KMS-11 (cell line): Measurements from ENCODE around the gene VGLL1.

Experiments
- H2AFZ ChIP-seq: fragments of 200-600 bp; sonication (generic); 2 replicates; pipeline ENCODE4 v1.6.1; 2016; ENCODE audit warnings: antibody characterized with exemption, mixed run types, low read depth
- H3K27ac ChIP-seq: fragments of 200-600 bp; sonication (generic); 2 replicates; pipeline ENCODE4 v1.6.1; 2016; ENCODE audit warnings: mild to moderate bottlenecking, mixed run types
- H3K27me3 ChIP-seq: fragments of 200-600 bp; sonication (generic); 2 replicates; pipeline ENCODE4 v1.6.1; 2017; ENCODE audit warnings: mild to moderate bottlenecking, low read depth, mixed run types, moderate library complexity; ENCODE audit not compliant: insufficient read depth
- H3K36me3 ChIP-seq: fragments of 200-600 bp; sonication (generic); 2 replicates; pipeline ENCODE4 v1.6.1; 2017; ENCODE audit warnings: mild to moderate bottlenecking, mixed run types; ENCODE audit not compliant: insufficient read depth
- H3K4me1 ChIP-seq: fragments of 200-600 bp; sonication (generic); 2 replicates; pipeline ENCODE4 v1.6.1; 2016; ENCODE audit warnings: mild to moderate bottlenecking, low read depth, mixed run types; ENCODE audit not compliant: poor library complexity, severe bottlenecking
- H3K4me2 ChIP-seq: fragments of 200-600 bp; sonication (generic); 2 replicates; pipeline ENCODE4 v1.7.0; 2016; ENCODE audit warnings: mild to moderate bottlenecking, mixed run types
- H3K4me3 ChIP-seq: fragments of 200-600 bp; sonication (generic); IDR thresholded peaks from 2 replicates; pipeline ENCODE4 v1.6.1; 2017; ENCODE audit warnings: low read depth, low read length, mixed read lengths; ENCODE audit not compliant: insufficient read depth
- H3K79me2 ChIP-seq: fragments of 200-600 bp; sonication (generic); 2 replicates; pipeline ENCODE4 v1.6.1; 2016; ENCODE audit warnings: low read depth, mixed run types; ENCODE audit not compliant: insufficient read depth
- H3K9ac ChIP-seq: fragments of 200-600 bp; sonication (generic); 2 replicates; pipeline ENCODE4 v1.6.1; 2016; ENCODE audit warnings: mild to moderate bottlenecking, mixed run types
- H4K20me1 ChIP-seq: fragments of 200-600 bp; sonication (generic); 2 replicates; pipeline ENCODE4 v1.6.1; 2016; ENCODE audit warnings: mild to moderate bottlenecking, mixed run types; ENCODE audit not compliant: insufficient read depth
- CTCF ChIP-seq: fragments of 200-600 bp; sonication (generic); conservative IDR thresholded peaks from 2 replicates; pipeline ENCODE4 v1.6.1; 2017; ENCODE audit warnings: low read depth, mild to moderate bottlenecking, antibody characterized with exemption, low read length, moderate library complexity, mixed read lengths

The VGLL1 gene

GRCh38 chrX:136588036-136588435 is 56.0 kb downstream of the VGLL1 start:
- Histone ChIP-seq H3K9ac (no peak overlapping the region), H4K20me1 (no peaks in the 10 kb centered on the region), H3K27ac (no peak overlapping the region), H3K4me1 (peaks cover 6% of the 10 kb centered on the region), H3K36me3 (no peaks in the 10 kb centered on the region), H2AFZ (no peak overlapping the region), H3K4me3 (no peak overlapping the region), H3K27me3 (no peaks in the 10 kb centered on the region), H3K4me2 (no peak overlapping the region), H3K79me2 (no peaks in the 10 kb centered on the region)
- no peak for TF ChIP-seq CTCF

- no peak for TF ChIP-seq CTCF
- Histone ChIP-seq H3K9ac (no peak overlapping the region), H4K20me1 (no peaks in the 10 kb centered on the region), H3K36me3 (no peaks in the 10 kb centered on the region), H3K4me2 (no peak overlapping the region), H3K4me1 (peaks cover 6% of the 10 kb centered on the region), H3K4me3 (no peak overlapping the region), H3K27ac (no peak overlapping the region), H2AFZ (no peak overlapping the region), H3K27me3 (no peaks in the 10 kb centered on the region), H3K79me2 (no peaks in the 10 kb centered on the region)
Observed at GRCh38 chrX:136589966-136590365, 58.0 kb downstream of the VGLL1 start.

GRCh38 chrX:136597356-136597755 is 65.3 kb downstream of the VGLL1 start:
- H3K4me2 ChIP-seq, result peak overlapping the region; percentile 66; the same call in 1 of the 2 replicates
- H2AFZ ChIP-seq, result no peak overlapping the region
- no peaks in the 10 kb centered on the region for H3K79me2 ChIP-seq
- H3K4me1 ChIP-seq, result peaks cover 35% of the 10 kb centered on the region
- peak overlapping the region; percentile 70; the same call in 1 of the 2 replicates for H3K27ac ChIP-seq
- H3K36me3 ChIP-seq, result no peaks in the 10 kb centered on the region
- no peak for TF ChIP-seq CTCF
- H3K4me3 ChIP-seq, result no peak overlapping the region
- no peaks in the 10 kb centered on the region for H4K20me1 ChIP-seq
- H3K9ac ChIP-seq, result no peak overlapping the region
- H3K27me3 ChIP-seq, result no peaks in the 10 kb centered on the region

GRCh38 chrX:136597954-136598353 is 65.9 kb downstream of the VGLL1 start:
- Histone ChIP-seq H3K4me1 (peaks cover 35% of the 10 kb centered on the region), H3K27me3 (no peaks in the 10 kb centered on the region), H2AFZ (peak overlapping the region; percentile 50; the same call in 1 of the 2 replicates), H3K9ac (0 out of 2 replicates have a peak overlapping the region, but pooled peaks have one; percentile 19), H3K79me2 (no peaks in the 10 kb centered on the region), H4K20me1 (no peaks in the 10 kb centered on the region), H3K36me3 (no peaks in the 10 kb centered on the region), H3K4me3 (no peak overlapping the region), H3K27ac (peak overlapping the region; percentile 70), H3K4me2 (peak overlapping the region; percentile 66; the same call in 1 of the 2 replicates)
- TF ChIP-seq CTCF, result no peak
